Vagina (tissue), 2 donors: ENCODE data around the gene TMEM132C.

Experiments
- CTCF ChIP-seq, 3 experiments: fragments of 450-650 bp in 2 of 3; fragments of 200-600 bp in 1 of 3; sonication (generic) in 1 of 3; IDR thresholded peaks; one replicate each; pipeline ENCODE4 v1.5.1; 2017 to 2019; ENCODE audit warnings: antibody characterized with exemption in 3 of 3, mild to moderate bottlenecking in 2 of 3, moderate library complexity in 2 of 3
- POLR2A ChIP-seq, 2 donors: fragments of 450-650 bp; IDR thresholded peaks; one replicate each; pipeline ENCODE4 v1.6.1; 2017; ENCODE audit warnings: antibody characterized with exemption in 2 of 2, mild to moderate bottlenecking in 2 of 2, moderate library complexity in 2 of 2

- TF ChIP-seq CTCF (IDR thresholded peaks at IDR 0.05) (no peak), POLR2A (IDR thresholded peaks at IDR 0.05) (no peak)
These were observed 132.3 kb downstream of the TMEM132C start for GRCh38 chr12:128399253-128399652.
